ENCODE data around the gene RAD51B. TPM values are rescaled to one million over a fixed set of nuclear protein-coding genes. Genes with fewer than 3 reads are reported as not detected.

The RAD51B gene
- total RNA-seq, 1 donor from 2014 or later: 28.5 TPM

DNA sequence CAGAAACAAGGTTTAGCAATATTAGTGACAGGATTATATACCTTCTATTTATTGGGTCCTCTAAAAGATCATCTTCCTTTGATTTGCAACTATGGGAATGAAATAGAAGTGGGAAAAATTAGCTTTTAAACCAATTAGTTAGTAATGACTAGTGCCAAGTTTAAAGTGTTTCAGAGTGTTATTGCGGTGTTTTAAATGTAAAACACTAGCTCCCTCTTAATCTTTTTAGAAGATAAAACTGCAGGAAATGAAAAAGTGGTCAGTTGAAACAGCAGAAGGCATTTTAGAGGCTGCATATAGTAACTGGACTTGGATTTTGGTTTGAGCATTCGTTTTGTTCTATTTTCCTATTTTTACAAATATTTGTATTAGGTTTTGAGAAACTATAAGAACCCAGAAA lies 286.2 kb downstream of the RAD51B start:
- Histone ChIP-seq H3K27ac (no peak overlapping the region), H3K9me3 (peaks cover 9% of the 10 kb centered on the region), H3K27me3 (no peaks in the 10 kb centered on the region), H3K4me1 (peaks cover 6% of the 10 kb centered on the region), H3K36me3 (no peaks in the 10 kb centered on the region), H3K4me3 (no peak overlapping the region)
- intact Hi-C loops (cut with DNase I): no loop called here
- DNase-seq (ENCODE audit: extremely low spot score in 2 of 2): no peak
- TF ChIP-seq POLR2AphosphoS5 (IDR thresholded peaks at IDR 0.05; ENCODE audit: insufficient read depth in 1 of 2, low read depth in 1 of 2): no peak
- no peak for TF ChIP-seq POLR2A (IDR thresholded peaks at IDR 0.05)
- TF ChIP-seq, protein P1, sequence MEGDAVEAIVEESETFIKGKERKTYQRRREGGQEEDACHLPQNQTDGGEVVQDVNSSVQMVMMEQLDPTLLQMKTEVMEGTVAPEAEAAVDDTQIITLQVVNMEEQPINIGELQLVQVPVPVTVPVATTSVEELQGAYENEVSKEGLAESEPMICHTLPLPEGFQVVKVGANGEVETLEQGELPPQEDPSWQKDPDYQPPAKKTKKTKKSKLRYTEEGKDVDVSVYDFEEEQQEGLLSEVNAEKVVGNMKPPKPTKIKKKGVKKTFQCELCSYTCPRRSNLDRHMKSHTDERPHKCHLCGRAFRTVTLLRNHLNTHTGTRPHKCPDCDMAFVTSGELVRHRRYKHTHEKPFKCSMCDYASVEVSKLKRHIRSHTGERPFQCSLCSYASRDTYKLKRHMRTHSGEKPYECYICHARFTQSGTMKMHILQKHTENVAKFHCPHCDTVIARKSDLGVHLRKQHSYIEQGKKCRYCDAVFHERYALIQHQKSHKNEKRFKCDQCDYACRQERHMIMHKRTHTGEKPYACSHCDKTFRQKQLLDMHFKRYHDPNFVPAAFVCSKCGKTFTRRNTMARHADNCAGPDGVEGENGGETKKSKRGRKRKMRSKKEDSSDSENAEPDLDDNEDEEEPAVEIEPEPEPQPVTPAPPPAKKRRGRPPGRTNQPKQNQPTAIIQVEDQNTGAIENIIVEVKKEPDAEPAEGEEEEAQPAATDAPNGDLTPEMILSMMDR (IDR thresholded peaks at IDR 0.05): no peak

DNA sequence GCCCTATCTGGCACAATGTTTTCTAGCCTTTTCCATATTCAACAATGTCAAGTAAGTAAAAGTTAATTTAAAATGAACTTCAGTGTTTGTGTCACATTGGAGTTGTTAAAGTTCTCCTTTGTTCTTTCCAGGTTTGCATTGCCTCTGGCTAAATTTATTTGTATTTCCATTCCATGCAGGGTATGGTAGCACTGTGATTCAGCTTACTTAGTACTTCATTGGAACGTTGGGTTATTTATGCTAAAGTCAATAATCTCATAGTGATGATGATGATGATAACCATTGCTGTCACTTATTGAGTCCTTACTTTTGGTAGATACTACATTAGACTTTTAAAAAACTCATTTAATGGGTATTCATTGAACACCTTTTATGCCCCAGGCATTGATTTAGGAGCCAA lies 286.9 kb downstream of the RAD51B start:
- H3K9me3 ChIP-seq: peaks cover 7% of the 10 kb centered on the region
- H3K4me3 ChIP-seq: no peak overlapping the region
- intact Hi-C loops (cut with DNase I): no loop called here
- peaks cover 12% of the 10 kb centered on the region for H3K4me1 ChIP-seq
- no peak for TF ChIP-seq POLR2AphosphoS5 (IDR thresholded peaks at IDR 0.05; ENCODE audit: insufficient read depth in 1 of 2, low read depth in 1 of 2)
- TF ChIP-seq, protein P1 (IDR thresholded peaks at IDR 0.05): no peak
- TF ChIP-seq POLR2A (IDR thresholded peaks at IDR 0.05): no peak
- no peak overlapping the region for H3K27ac ChIP-seq
- H3K36me3 ChIP-seq: no peaks in the 10 kb centered on the region
- H3K27me3 ChIP-seq: no peaks in the 10 kb centered on the region
- DNase-seq (ENCODE audit: extremely low spot score in 2 of 2): no peak

DNA sequence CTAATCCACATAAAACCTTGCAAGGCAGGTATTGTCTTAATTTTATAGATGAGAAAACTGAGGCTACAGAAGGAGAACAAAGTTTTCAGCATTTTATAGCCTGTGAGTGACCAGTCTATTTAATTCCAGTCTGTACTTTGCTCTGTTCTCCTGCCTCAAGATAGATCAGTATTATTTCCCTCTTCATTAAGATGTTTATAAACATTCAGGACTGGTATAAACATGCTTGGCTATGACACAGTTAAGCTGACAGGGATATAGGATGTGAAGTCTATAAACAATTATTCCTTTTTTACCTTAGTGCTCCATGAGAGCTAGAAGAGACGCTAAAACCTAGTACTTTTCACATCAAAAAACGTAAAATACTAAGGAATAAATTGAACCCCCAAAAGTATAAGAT lies 287.3 kb downstream of the RAD51B start:
- intact Hi-C loops (cut with DNase I): no loop called here
- peaks cover 2% of the 10 kb centered on the region for H3K9me3 ChIP-seq
- H3K27me3 ChIP-seq: no peaks in the 10 kb centered on the region
- no peak overlapping the region for H3K4me3 ChIP-seq
- H3K36me3 ChIP-seq: no peaks in the 10 kb centered on the region
- H3K27ac ChIP-seq: no peak overlapping the region
- no peak for DNase-seq (ENCODE audit: extremely low spot score in 2 of 2)
- TF ChIP-seq, protein P1 (IDR thresholded peaks at IDR 0.05): no peak
- no peak for TF ChIP-seq POLR2AphosphoS5 (IDR thresholded peaks at IDR 0.05; ENCODE audit: insufficient read depth in 1 of 2, low read depth in 1 of 2)
- TF ChIP-seq POLR2A (IDR thresholded peaks at IDR 0.05): no peak
- peaks cover 16% of the 10 kb centered on the region for H3K4me1 ChIP-seq

DNA sequence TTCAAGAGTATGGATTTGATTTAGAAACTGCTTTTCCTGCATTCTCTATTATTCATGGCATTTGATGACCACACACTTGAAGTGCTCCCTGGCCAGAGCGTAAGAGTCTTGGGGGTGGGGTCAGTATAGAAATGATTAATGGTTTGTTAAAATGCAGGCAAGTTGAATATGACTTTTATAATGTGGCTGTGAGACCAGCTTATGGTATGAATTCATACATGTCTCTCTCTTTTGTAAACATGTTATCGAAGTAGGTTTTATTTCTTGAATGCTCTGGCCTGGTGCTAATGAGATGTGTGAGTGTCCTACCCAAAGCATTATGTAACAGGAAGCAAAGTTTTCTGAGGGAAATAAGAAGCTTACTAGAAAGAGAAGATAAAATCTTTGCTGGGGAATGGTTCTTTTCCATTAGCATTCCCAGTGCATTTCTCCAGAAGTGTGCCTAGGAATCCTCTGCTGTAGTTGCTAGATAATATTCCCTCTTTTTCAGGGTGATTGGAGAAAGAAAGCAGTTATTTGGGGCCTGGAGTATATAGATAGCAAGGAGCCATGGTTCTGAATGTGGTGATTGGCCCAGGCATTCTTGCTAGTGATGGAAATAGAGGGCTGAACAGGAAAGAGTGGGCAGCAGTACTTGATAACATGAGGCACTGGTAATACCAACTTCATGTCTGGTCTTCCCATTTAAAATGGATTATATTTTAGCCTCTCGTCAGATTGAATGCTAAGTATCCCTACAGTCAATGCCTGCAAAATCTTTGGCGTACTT lies 289.7 kb downstream of the RAD51B start:
- no peak overlapping the region for H3K27ac ChIP-seq
- no peaks in the 10 kb centered on the region for H3K9me3 ChIP-seq
- H3K36me3 ChIP-seq: no peaks in the 10 kb centered on the region
- intact Hi-C loops (cut with DNase I): no loop called here
- TF ChIP-seq POLR2AphosphoS5 (IDR thresholded peaks at IDR 0.05; ENCODE audit: insufficient read depth in 1 of 2, low read depth in 1 of 2) (no peak), POLR2A (IDR thresholded peaks at IDR 0.05) (no peak)
- TF ChIP-seq, protein P1 (IDR thresholded peaks at IDR 0.05): no peak
- peaks cover 21% of the 10 kb centered on the region for H3K4me1 ChIP-seq
- H3K4me3 ChIP-seq: no peak overlapping the region
- H3K27me3 ChIP-seq: no peaks in the 10 kb centered on the region
- DNase-seq (ENCODE audit: extremely low spot score in 2 of 2): no peak

DNA sequence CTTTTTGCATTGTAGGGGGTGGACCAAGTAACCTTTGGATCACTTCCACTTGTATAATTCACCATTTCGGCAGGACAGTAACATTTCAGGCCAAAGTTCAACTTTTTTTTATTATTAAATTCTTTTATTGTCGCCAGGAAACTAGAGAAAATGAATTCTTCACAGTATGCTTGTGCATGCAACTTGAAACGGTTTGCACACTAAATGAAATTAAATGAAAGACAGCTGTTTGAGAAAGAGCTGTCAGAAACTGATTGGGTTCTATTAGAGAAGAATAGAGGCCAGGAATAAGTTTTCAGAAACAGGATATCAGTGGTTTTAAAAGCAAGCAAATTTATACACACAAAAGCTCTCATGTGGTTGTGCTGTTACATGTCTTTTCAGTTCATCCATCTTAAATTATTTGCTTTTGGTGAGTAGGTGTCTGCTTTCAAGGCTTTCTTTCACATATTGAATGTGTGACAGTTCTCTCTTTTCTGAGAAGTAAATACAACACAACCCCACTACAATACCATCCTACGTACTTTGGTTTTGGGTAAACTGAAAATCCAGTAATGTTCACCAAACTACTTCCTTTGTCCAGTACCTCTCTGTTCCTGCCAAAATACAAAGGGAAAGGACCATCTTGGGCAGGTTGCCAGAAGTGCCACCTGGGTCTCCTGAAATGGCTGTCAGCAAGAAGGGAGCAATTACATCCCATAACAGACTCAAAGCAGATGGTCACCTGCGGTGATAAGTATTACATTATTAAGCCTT lies 291.7 kb downstream of the RAD51B start:
- no peaks in the 10 kb centered on the region for H3K9me3 ChIP-seq
- H3K4me3 ChIP-seq: no peak overlapping the region
- no peaks in the 10 kb centered on the region for H3K27me3 ChIP-seq
- H3K27ac ChIP-seq: no peak overlapping the region
- no peaks in the 10 kb centered on the region for H3K36me3 ChIP-seq
- intact Hi-C loops (cut with DNase I): no loop called here
- H3K4me1 ChIP-seq: peaks cover 17% of the 10 kb centered on the region
- no peak for DNase-seq (ENCODE audit: extremely low spot score in 2 of 2)
- TF ChIP-seq, protein P1 (IDR thresholded peaks at IDR 0.05): no peak
- TF ChIP-seq POLR2AphosphoS5 (IDR thresholded peaks at IDR 0.05; ENCODE audit: insufficient read depth in 1 of 2, low read depth in 1 of 2) (no peak), POLR2A (IDR thresholded peaks at IDR 0.05) (no peak)

Data from vagina (tissue), 2 donors.